Ascending aorta (tissue), 2 donors: ENCODE results near the gene PXDN. TPM values are rescaled to one million over a fixed set of nuclear protein-coding genes. Genes with fewer than 3 reads are reported as not detected.

ENCODE experiments used
- DNase-seq, 2 donors: peaks; one replicate each; pipeline ENCODE4 v3.0.0-alpha.2; 2019; ENCODE audit warnings: low spot score in 2 of 2
- H3K27ac ChIP-seq, 2 donors: fragments of 200-600 bp; sonication (generic); one replicate each; pipeline ENCODE4 v1.5.1; 2016 to 2017; ENCODE audit warnings: mild to moderate bottlenecking in 1 of 2
- H3K27me3 ChIP-seq: fragments of 200-600 bp; sonication (generic); one replicate; pipeline ENCODE4 v1.5.1; 2017
- H3K36me3 ChIP-seq, 2 donors: fragments of 200-600 bp; sonication (generic); one replicate each; pipeline ENCODE4 v1.5.1; 2016
- H3K4me1 ChIP-seq, 2 donors: fragments of 200-600 bp; sonication (generic); one replicate each; pipeline ENCODE4 v1.5.1; 2016 to 2017; ENCODE audit warnings: mild to moderate bottlenecking in 1 of 2
- H3K4me3 ChIP-seq, 2 donors: fragments of 200-600 bp; sonication (generic); one replicate each; pipeline ENCODE4 v1.5.1; 2016 to 2017; ENCODE audit warnings: mild to moderate bottlenecking in 1 of 2
- H3K9me3 ChIP-seq, 2 donors: fragments of 200-600 bp; sonication (generic); one replicate each; pipeline ENCODE4 v1.5.1; 2016
- CTCF ChIP-seq, 3 experiments: fragments of 200-600 bp in 2 of 3; fragments of 450-650 bp in 1 of 3; sonication (generic) in 2 of 3; IDR thresholded peaks; one replicate each; pipeline ENCODE4 v1.5.1; 2016 to 2019; ENCODE audit warnings: antibody characterized with exemption in 3 of 3, mild to moderate bottlenecking in 1 of 3, moderate library complexity in 1 of 3
- intact Hi-C: fragments of 100-400 bp; cut with DNase I; formaldehyde crosslinking; loops from one replicate; pipeline ENCODE4 v1.15.1; 2023
- total RNA-seq: library from RNA; depleted of rRNA; stranded (reverse); fragments of >200 nt; gene quantifications from one replicate; pipeline ENCODE4 v1.1.0, GENCODE V29; 2016

The PXDN gene
- total RNA-seq, 1 donor from 2014 or later, result 188 TPM

DNA sequence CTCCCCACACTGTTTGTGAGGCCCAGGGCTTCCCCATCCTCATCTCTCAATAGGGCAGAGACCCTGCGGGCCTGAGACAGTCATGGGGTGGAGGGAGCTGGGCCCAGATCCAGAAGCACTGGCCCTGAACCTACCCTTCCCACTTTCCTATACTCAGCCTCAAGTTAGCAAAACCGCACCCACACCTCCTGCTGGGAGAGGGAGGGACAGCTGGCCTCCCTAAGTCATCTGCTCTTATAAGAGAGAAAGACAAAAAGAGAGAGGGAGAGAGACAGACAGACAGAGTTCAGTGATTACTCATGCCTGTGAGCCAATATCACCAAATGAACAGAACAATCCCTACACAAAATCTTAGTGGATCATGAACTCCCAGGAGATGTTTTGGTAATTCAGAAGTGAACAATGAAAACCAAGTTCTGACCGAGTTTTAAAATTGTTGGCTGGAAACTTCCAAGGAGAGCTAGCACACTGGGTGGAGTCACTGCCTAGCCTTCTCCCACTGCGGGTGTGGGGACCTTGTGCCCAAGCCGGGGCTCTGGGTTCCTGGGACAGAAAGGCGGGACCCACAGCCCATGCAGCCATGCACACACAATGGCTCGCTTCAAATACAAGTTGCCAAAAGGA, 130.5 kb downstream of the PXDN start:
- H3K36me3 ChIP-seq, result no peaks in the 10 kb centered on the region

GRCh38 chr2:1613078-1613445, 131.3 kb downstream of the PXDN start:
- no peaks in the 10 kb centered on the region for H3K4me1 ChIP-seq
- no peaks in the 10 kb centered on the region for H3K9me3 ChIP-seq
- H3K27me3 ChIP-seq, result no peaks in the 10 kb centered on the region
- DNase-seq, result no peak
- no peak overlapping the region for H3K4me3 ChIP-seq
- no peaks in the 10 kb centered on the region for H3K36me3 ChIP-seq
- no peak overlapping the region for H3K27ac ChIP-seq
- intact Hi-C loops, result no loop called here
- no peak for TF ChIP-seq CTCF (IDR thresholded peaks at IDR 0.05)

More for the DNA sequence above, 130.5 kb downstream of the PXDN start:
- no peak overlapping the region for H3K27ac ChIP-seq
- no peaks in the 10 kb centered on the region for H3K27me3 ChIP-seq
- H3K9me3 ChIP-seq, result no peaks in the 10 kb centered on the region
- no peak overlapping the region for H3K4me3 ChIP-seq
- intact Hi-C loops, result no loop called here
- DNase-seq, result no peak
- no peaks in the 10 kb centered on the region for H3K4me1 ChIP-seq
- TF ChIP-seq CTCF (IDR thresholded peaks at IDR 0.05), result no peak

DNA sequence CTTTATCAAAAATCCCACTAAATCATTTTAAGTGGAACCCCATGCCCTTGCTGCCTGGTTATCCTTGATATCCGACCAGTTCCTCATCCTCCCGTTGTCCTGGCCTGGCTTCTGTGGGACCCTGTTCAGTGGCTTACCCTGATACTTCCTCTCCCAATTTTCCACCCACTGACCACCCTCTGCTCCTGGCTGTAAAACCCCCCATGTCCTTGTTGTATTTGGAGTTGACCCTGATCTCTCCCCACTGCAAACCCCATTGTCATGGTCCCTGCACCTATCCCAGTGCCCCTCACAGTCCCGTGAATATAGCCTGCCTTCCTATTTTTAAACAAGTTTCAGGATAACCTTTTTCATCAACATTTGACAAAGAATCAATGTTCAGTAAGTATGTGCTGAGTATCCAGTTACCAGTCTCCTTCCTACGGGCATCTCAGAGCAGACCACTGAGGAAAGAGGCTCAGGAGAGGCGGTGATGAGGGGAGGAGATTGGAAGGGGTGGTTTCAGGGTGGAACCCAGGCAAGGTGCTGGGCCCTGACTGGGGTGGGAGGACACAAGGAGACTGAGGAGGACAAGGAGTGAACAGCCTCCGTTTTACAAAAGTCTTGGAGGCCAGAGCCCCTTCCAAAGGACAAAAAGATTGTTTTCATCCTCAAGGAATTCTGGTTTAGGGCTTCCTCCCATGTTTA, 131.8 kb downstream of the PXDN start:
- Histone ChIP-seq H3K36me3 (no peaks in the 10 kb centered on the region), H3K27me3 (no peaks in the 10 kb centered on the region), H3K9me3 (no peaks in the 10 kb centered on the region), H3K4me3 (no peak overlapping the region), H3K27ac (no peak overlapping the region), H3K4me1 (no peaks in the 10 kb centered on the region)
- no peak for DNase-seq
- TF ChIP-seq CTCF (IDR thresholded peaks at IDR 0.05), result no peak
- intact Hi-C loops, result no loop called here

DNA sequence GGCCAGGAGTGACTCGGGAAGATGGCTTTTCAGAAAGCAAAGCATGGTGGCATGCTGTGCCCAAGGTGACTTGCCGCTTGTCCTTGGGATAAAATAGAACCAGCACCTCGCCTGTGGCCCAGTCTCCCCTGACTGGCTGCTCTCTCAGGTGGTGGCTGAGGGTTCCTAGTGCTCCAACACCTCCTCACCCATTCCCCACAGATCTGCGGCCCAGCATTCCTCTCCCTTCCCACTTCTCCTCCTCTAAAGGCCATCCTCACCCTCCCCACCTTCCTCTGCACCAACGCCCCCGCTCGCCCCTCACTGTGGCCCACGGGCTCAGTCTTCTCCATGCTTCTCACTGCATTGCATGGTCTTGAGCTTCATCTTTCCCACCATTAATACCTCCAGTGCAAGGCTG, 132.4 kb downstream of the PXDN start:
- no peaks in the 10 kb centered on the region for H3K36me3 ChIP-seq

GRCh38 chr2:1610096-1610485, 134.2 kb downstream of the PXDN start:
- DNase-seq, result no peak
- Histone ChIP-seq H3K36me3 (no peaks in the 10 kb centered on the region), H3K4me1 (no peaks in the 10 kb centered on the region), H3K27ac (no peak overlapping the region), H3K27me3 (no peaks in the 10 kb centered on the region), H3K9me3 (no peaks in the 10 kb centered on the region), H3K4me3 (no peak overlapping the region)
- TF ChIP-seq CTCF (IDR thresholded peaks at IDR 0.05), result no peak
- intact Hi-C loops, result no loop called here

More for the DNA sequence above, 132.4 kb downstream of the PXDN start:
- no peak for TF ChIP-seq CTCF (IDR thresholded peaks at IDR 0.05)
- H3K27ac ChIP-seq, result no peak overlapping the region
- no peaks in the 10 kb centered on the region for H3K27me3 ChIP-seq
- no peaks in the 10 kb centered on the region for H3K9me3 ChIP-seq
- no peak for DNase-seq
- no peak overlapping the region for H3K4me3 ChIP-seq
- H3K4me1 ChIP-seq, result no peaks in the 10 kb centered on the region
- intact Hi-C loops, result no loop called here
